Inflammatory macrophage treated with lipopolysaccharide for 1 hour (primary cell): Measurements from ENCODE around the gene PPP1R14B.
A peak's percentile ranks its signal among the peaks of the same experiment; 100 is the strongest.

Experiments used
- DNase-seq, 2 donors: peaks; one replicate each; pipeline ENCODE4 v3.0.0-alpha.2; 2020 to 2022

Gene PPP1R14B

GRCh38 chr11:64229744-64230170 is 17.0 kb downstream of the PPP1R14B start:
- DNase-seq, result no peak

GRCh38 chr11:64229090-64229743 is 17.5 kb downstream of the PPP1R14B start:
- no peak for DNase-seq

- no peak for DNase-seq
Measured at GRCh38 chr11:64227405-64227956, 19.3 kb downstream of the PPP1R14B start.

- peak; percentile 67 to 74 for DNase-seq
Measured at GRCh38 chr11:64226507-64227051, 20.2 kb downstream of the PPP1R14B start.

- DNase-seq, result peak; percentile 82 to 94
Measured at GRCh38 chr11:64225608-64226506, 20.9 kb downstream of the PPP1R14B start, which contains the start of the genes NUDT22 and TRPT1. NUDT22 (plus strand) TSS chr11:64226274; CDS start chr11:64226653, 379 bp downstream. TRPT1 (minus strand) TSS chr11:64226186; CDS start chr11:64225860, 326 bp downstream.

- DNase-seq, result no peak
Measured at GRCh38 chr11:64224891-64225607, 21.7 kb downstream of the PPP1R14B start.

GRCh38 chr11:64224151-64224890 is 22.4 kb downstream of the PPP1R14B start:
- no peak for DNase-seq

GRCh38 chr11:64223001-64223651 is 23.6 kb downstream of the PPP1R14B start:
- no peak for DNase-seq

- DNase-seq, result no peak
Measured at GRCh38 chr11:64222651-64223000, 24.1 kb downstream of the PPP1R14B start.

- no peak for DNase-seq
Measured at GRCh38 chr11:64220798-64221197, 25.9 kb downstream of the PPP1R14B start.

- no peak for DNase-seq
Measured at GRCh38 chr11:64220271-64220670, 26.5 kb downstream of the PPP1R14B start.

- no peak for DNase-seq
Measured at GRCh38 chr11:64219755-64220154, 27.0 kb downstream of the PPP1R14B start.

GRCh38 chr11:64219354-64219684 is 27.4 kb downstream of the PPP1R14B start:
- no peak for DNase-seq

- DNase-seq, result no peak
Measured at GRCh38 chr11:64218628-64219353, 28.0 kb downstream of the PPP1R14B start.

GRCh38 chr11:64216879-64217278 is 29.9 kb downstream of the PPP1R14B start:
- DNase-seq, result no peak

GRCh38 chr11:64211181-64211872 is 35.4 kb downstream of the PPP1R14B start:
- no peak for DNase-seq

GRCh38 chr11:64210301-64211020 is 36.3 kb downstream of the PPP1R14B start:
- no peak for DNase-seq

GRCh38 chr11:64209563-64209843 is 37.2 kb downstream of the PPP1R14B start:
- DNase-seq, result no peak

- DNase-seq, result no peak
Measured at GRCh38 chr11:64208796-64209562, 37.8 kb downstream of the PPP1R14B start.
